ENCODE results near the gene EFNA3. TPM values are rescaled to one million over a fixed set of nuclear protein-coding genes. Genes with fewer than 3 reads are reported as not detected.
A peak's percentile ranks its signal among the peaks of the same experiment; 100 is the strongest.

Gene EFNA3
- total RNA-seq, 1 donor from 2014 or later: 14.6 TPM

GRCh38 chr1:155051342-155051776 lies 27.3 kb upstream of the EFNA3 start:
- H3K9me3 Mint-ChIP-seq (ENCODE audit: unreplicated experiment): no peaks in the 10 kb centered on the region
- no peak overlapping the region for H3K27ac Mint-ChIP-seq (ENCODE audit: unreplicated experiment)
- no peaks in the 10 kb centered on the region for H3K36me3 Mint-ChIP-seq (ENCODE audit: unreplicated experiment)
- peak overlapping the region; percentile 46 for H3K4me3 Mint-ChIP-seq (ENCODE audit: unreplicated experiment)
- peaks cover 6% of the 10 kb centered on the region for H3K27me3 Mint-ChIP-seq (ENCODE audit: unreplicated experiment)
- peaks cover 12% of the 10 kb centered on the region for H3K4me1 Mint-ChIP-seq (ENCODE audit: low read depth, unreplicated experiment)
- DNase-seq: no peak
- TF ChIP-seq CTCF (IDR thresholded peaks at IDR 0.05; ENCODE audit: partially characterized antibody, unreplicated experiment): no peak

GRCh38 chr1:155051777-155052398 lies 26.7 kb upstream of the EFNA3 start:
- no peak for DNase-seq
- Mint-ChIP-seq H3K9me3 (ENCODE audit: unreplicated experiment) (no peaks in the 10 kb centered on the region), H3K4me3 (ENCODE audit: unreplicated experiment) (peak overlapping the region; percentile 72), H3K36me3 (ENCODE audit: unreplicated experiment) (no peaks in the 10 kb centered on the region), H3K27ac (ENCODE audit: unreplicated experiment) (no peak overlapping the region), H3K4me1 (ENCODE audit: low read depth, unreplicated experiment) (peaks cover 12% of the 10 kb centered on the region), H3K27me3 (ENCODE audit: unreplicated experiment) (peaks cover 6% of the 10 kb centered on the region)
- TF ChIP-seq CTCF (IDR thresholded peaks at IDR 0.05; ENCODE audit: partially characterized antibody, unreplicated experiment): no peak

GRCh38 chr1:155052439-155053395 lies 25.9 kb upstream of the EFNA3 start:
- H3K36me3 Mint-ChIP-seq (ENCODE audit: unreplicated experiment): no peaks in the 10 kb centered on the region
- no peak for DNase-seq
- H3K9me3 Mint-ChIP-seq (ENCODE audit: unreplicated experiment): no peaks in the 10 kb centered on the region
- H3K27me3 Mint-ChIP-seq (ENCODE audit: unreplicated experiment): peaks cover 6% of the 10 kb centered on the region
- H3K27ac Mint-ChIP-seq (ENCODE audit: unreplicated experiment): no peak overlapping the region
- H3K4me1 Mint-ChIP-seq (ENCODE audit: low read depth, unreplicated experiment): peaks cover 12% of the 10 kb centered on the region
- no peak for TF ChIP-seq CTCF (IDR thresholded peaks at IDR 0.05; ENCODE audit: partially characterized antibody, unreplicated experiment)
- H3K4me3 Mint-ChIP-seq (ENCODE audit: unreplicated experiment): peak overlapping the region; percentile 72

GRCh38 chr1:155053531-155054105 lies 25.0 kb upstream of the EFNA3 start:
- no peak overlapping the region for H3K4me3 Mint-ChIP-seq (ENCODE audit: unreplicated experiment)

More at GRCh38 chr1:155053531-155054105, 25.0 kb upstream of the EFNA3 start:
- Mint-ChIP-seq H3K27ac (ENCODE audit: unreplicated experiment) (no peak overlapping the region), H3K9me3 (ENCODE audit: unreplicated experiment) (no peaks in the 10 kb centered on the region), H3K27me3 (ENCODE audit: unreplicated experiment) (peaks cover 4% of the 10 kb centered on the region), H3K4me1 (ENCODE audit: low read depth, unreplicated experiment) (peaks cover 12% of the 10 kb centered on the region), H3K36me3 (ENCODE audit: unreplicated experiment) (no peaks in the 10 kb centered on the region)
- DNase-seq: no peak
- no peak for TF ChIP-seq CTCF (IDR thresholded peaks at IDR 0.05; ENCODE audit: partially characterized antibody, unreplicated experiment)
